ENCODE data around the gene KAT2B.

KAT2B gene

DNA sequence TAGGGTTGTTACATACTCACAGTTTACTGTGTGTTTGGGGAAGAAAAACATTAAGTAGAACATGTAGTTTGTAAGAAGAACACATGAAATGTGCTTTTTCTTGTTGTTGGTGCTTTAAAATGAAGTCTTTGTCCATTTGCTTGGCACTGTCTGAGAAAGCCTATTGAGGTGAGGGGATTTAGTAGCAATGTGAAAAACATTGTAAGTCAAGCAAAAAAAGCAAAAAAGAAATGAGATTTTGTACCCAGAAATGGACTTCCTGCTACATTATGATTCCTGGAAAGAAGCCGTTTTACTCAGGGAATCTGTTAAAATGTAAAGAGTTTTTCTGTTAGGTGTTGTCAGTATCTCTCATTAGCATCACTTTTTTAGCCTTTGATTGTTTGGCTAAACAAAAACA is 59.9 kb downstream of the KAT2B start:
- no peak for DNase-seq (ENCODE audit: low spot score)

DNA sequence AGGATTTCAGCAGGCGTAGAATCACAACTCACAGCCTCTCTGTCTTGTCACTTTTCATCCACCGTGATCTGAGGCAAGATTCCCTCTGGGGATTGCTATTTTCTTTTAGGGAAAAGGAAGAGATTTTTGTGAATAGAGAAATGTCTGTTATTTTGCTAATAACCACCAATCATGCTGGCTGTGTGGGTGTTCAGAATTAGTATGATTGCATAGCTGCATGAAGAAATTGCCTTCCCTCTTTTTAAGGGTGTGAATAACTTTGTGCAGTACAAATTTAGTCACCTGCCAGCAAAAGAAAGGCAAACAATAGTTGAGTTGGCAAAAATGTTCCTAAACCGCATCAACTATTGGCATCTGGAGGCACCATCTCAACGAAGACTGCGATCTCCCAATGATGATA is 60.8 kb downstream of the KAT2B start:
- DNase-seq (ENCODE audit: low spot score): no peak

GRCh38 chr3:20103731-20104130 is 63.5 kb downstream of the KAT2B start:
- DNase-seq (ENCODE audit: low spot score): no peak

- DNase-seq (ENCODE audit: low spot score): no peak
Measured at GRCh38 chr3:20104167-20104661, 64.0 kb downstream of the KAT2B start.

- no peak for DNase-seq (ENCODE audit: low spot score)
Measured at GRCh38 chr3:20105513-20106280, 65.5 kb downstream of the KAT2B start.

GRCh38 chr3:20107722-20108121 is 67.5 kb downstream of the KAT2B start:
- no peak for DNase-seq (ENCODE audit: low spot score)

DNA sequence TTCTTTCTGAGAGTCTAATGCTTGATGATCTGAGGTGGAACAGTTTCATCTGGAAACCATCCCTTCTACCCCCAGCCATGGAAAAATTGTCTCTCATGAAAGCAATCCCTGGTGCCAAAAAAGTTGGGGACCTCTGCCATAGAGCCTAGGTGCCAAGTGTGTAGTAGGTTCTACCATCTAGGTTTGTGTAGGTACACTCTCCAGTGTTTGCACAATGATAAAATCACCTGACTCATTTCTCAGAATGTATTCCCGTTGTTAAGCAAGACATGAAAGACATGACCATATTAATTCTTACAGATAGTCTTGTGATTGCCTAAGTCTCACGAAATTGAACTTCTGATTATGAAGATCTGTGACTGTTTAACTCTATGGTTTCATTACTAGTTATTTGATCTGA is 68.6 kb downstream of the KAT2B start:
- no peak for DNase-seq (ENCODE audit: low spot score)

GRCh38 chr3:20110826-20111225 is 70.6 kb downstream of the KAT2B start:
- DNase-seq (ENCODE audit: low spot score): no peak

- DNase-seq (ENCODE audit: low spot score): no peak
Measured at GRCh38 chr3:20111836-20112235, 71.6 kb downstream of the KAT2B start.

DNA sequence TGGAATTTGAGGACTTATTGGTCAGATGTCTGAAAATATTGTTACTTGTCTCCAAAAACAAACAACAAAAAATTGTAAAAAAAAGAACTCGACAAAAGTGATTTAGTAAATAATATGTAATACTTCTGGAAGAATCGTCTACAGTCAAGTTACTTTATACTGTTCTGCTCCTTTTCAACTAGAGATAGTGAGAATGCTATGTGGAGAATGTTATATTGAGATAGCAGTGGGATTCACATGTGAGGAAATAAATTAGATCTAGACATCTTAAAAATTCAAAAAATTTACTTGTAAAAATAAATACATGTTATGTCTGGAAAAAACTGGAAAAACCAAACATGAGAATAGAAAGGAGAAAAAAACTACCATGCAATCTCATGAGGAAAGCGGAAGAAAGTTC is 80.8 kb downstream of the KAT2B start:
- no peak for DNase-seq (ENCODE audit: low spot score)

- DNase-seq (ENCODE audit: low spot score): no peak
Measured at GRCh38 chr3:20123131-20123652, 82.9 kb downstream of the KAT2B start.

DNA sequence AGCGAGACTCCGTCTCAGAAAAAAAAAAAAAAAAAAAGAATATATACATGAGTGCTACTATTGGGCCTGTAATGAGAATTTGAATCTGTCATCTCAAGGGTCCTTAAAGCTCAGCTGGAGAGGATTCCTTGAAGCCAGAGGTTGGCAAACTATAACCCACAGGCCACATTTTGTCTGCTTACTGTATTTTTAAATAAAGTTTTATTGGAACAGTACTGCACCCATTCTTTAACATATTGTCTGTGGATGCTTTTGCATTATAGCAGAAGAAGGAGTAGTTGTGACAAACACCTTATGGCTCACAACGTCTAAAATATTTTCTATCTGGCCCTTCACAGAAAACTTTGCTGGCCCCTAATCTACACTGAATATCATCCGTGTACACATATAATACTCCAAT is 85.0 kb downstream of the KAT2B start:
- no peak for DNase-seq (ENCODE audit: low spot score)

GRCh38 chr3:20125897-20126296 is 85.7 kb downstream of the KAT2B start:
- DNase-seq (ENCODE audit: low spot score): peak; percentile 13

GRCh38 chr3:20128358-20128757 is 88.1 kb downstream of the KAT2B start:
- DNase-seq (ENCODE audit: low spot score): no peak

- no peak for DNase-seq (ENCODE audit: low spot score)
Measured at GRCh38 chr3:20130106-20130505, 89.9 kb downstream of the KAT2B start.

DNA sequence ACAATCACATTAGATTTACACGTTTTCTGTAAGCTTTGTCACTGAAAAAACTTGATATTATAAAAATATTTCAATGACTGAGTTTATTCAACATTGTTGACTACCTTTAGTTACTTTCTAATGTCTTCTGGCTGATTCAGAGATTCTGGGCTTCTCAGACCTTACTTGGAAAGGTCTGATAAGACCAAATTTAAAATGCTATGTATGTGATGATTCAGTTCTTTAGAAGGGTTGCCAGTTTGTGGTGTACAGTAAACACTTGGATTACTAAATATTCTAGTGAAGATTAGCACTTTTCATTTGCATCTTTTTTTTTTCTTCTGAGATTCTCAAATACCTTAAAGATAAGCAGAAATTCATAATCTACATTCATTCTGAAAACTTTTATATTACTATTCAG is 96.0 kb downstream of the KAT2B start:
- no peak for DNase-seq (ENCODE audit: low spot score)

GRCh38 chr3:20137647-20138046 is 97.4 kb downstream of the KAT2B start:
- no peak for DNase-seq (ENCODE audit: low spot score)

DNA sequence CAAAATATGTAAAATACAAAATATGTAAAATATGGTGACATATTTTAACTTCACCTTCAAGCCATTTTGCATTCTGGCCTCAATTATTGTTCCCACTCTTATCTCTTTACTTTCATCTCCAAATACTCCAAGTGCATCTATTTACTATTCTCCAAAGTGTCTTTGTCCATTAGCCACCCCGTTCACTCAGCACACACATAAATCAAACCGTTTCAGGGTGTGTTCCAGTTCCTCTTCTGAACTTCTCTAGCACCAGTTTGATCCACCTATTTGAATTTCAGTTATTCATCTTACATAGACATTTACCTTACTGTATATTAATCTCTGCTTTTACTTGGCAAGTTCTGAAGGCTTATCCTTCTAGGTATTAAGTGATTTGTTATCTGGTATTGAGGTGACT is 100.6 kb downstream of the KAT2B start:
- DNase-seq (ENCODE audit: low spot score): no peak

- DNase-seq (ENCODE audit: low spot score): no peak
Measured at GRCh38 chr3:20141316-20141715, 101.1 kb downstream of the KAT2B start.

DNA sequence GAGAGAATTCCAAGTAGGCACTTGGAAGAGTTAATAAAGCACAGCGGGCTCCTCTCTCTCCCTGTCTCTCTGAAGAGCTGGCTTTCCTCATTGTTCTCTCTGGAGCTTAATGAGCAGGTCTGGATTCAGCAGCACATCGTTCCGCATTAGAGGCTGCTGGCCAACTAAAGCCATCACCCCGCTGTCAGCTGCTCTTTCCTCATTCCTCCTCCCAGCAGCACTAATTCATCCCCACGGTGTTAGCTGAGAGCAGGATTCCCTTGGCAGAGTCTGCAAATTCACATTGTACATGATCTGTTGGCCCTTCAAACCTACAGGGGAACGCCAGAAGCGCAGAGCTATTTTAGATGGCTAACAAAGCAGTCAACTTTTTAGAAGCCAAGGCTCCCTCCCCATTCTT is 101.6 kb downstream of the KAT2B start:
- DNase-seq (ENCODE audit: low spot score): peak; percentile 22

- DNase-seq (ENCODE audit: low spot score): no peak
Measured at GRCh38 chr3:20142517-20142916, 102.3 kb downstream of the KAT2B start.

GRCh38 chr3:20143519-20143918 is 103.3 kb downstream of the KAT2B start:
- DNase-seq (ENCODE audit: low spot score): no peak

- DNase-seq (ENCODE audit: low spot score): no peak
Measured at GRCh38 chr3:20145874-20146273, 105.6 kb downstream of the KAT2B start.

- DNase-seq (ENCODE audit: low spot score): no peak
Measured at GRCh38 chr3:20146301-20146700, 106.1 kb downstream of the KAT2B start.
